A549 treated with AZD2906 at 1 μM for 4 hours (cell line): Measurements from ENCODE around the gene WDR44. TPM values are rescaled to one million over a fixed set of nuclear protein-coding genes. Genes with fewer than 3 reads are reported as not detected.

ENCODE experiments used
- total RNA-seq: library from RNA; stranded (reverse); fragments of 200-300 nt; extraction: Qiagen RNA extraction; gene quantifications from 5 replicates; pipeline ENCODE4 v1.2.3, GENCODE V29; 2022

Gene WDR44
- 11.8 to 17.1 TPM (median 13.3 TPM) in 5 replicates for total RNA-seq

DNA sequence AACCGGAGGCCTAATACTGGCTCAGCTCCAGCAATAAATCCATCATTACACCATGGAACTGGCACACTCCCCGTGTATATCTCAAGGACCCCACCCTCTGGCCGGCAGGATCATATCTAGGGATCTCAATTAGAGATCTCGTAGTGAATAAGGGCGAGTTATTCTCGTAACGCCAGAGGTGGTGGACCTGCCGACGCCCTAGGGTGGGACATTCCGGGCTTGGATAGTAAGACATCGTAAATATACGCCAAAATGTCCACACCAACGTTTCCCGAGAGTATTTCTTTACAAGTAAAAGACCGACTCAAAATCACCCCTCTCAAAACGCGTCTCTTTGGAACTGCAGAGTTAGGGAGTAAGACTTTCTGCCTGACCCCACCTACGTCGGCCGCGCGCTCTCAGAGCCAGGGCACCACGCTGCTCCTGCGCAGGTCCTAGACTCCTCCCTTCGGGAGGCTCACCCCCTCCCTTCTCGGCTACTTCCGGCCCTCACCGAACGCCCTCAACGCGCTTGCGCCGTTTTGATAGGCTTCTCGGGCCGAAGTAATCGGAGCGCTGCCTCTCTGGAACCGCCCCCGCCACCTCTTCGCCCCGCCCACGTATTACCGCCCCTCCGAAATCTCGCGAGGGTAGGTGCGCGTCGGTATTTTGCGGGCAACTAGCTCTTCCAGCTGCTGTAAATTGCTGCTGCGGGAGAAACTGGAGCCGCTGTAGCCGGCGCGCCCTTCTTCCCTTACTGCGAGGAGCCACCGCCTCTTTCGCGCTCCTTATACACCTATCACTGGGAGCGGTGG is at the start of gene WDR44:
Gene WDR44, plus strand, starts transcription at position 643 of the 794 bp plus-strand sequence. CDS start 398 bp downstream, outside the sequence.

GRCh38 chrX:118495061-118495921 is 149.4 kb downstream of the WDR44 start, which contains the start of gene DOCK11:
Gene DOCK11 (plus strand): TSS chrX:118495815. CDS start chrX:118495972, 157 bp downstream.

Other genes starting within 250 kb of the WDR44 start
- 0.16 to 0.63 TPM (median 0.23 TPM) in 5 replicates for gene KLHL13, start 229.3 kb upstream of the WDR44 start, total RNA-seq
- gene DOCK11, start 149.7 kb downstream of the WDR44 start, total RNA-seq = 6.2 to 8.7 TPM (median 7.3 TPM) in 5 replicates